ENCODE data around the gene TBC1D1. TPM values are rescaled to one million over a fixed set of nuclear protein-coding genes. Genes with fewer than 3 reads are reported as not detected.
"Not testable (repeated sequence)": the region's sequence is repeated elsewhere in the genome, so short reads cannot be mapped to it uniquely, and the experiment has no call there.

Gene TBC1D1
- total RNA-seq, 2 donors from 2014 or later: 55.3 to 77.4 TPM

GRCh38 chr4:37968747-37969146 lies 77.9 kb downstream of the TBC1D1 start:
- no peak overlapping the region for H3K9ac ChIP-seq (ENCODE audit: low read depth in 2 of 2, low read length in 2 of 2)
- intact Hi-C loops (cut with DNase I): no loop called here
- no peak overlapping the region for H3K4me3 ChIP-seq
- no peak overlapping the region for H3K27ac ChIP-seq
- H3K27me3 ChIP-seq: no peaks in the 10 kb centered on the region
- H3K4me1 ChIP-seq: peaks cover 4% of the 10 kb centered on the region
- no peaks in the 10 kb centered on the region for H3K9me3 ChIP-seq
- no peak for DNase-seq
- H3K36me3 ChIP-seq: no peaks in the 10 kb centered on the region
- no peak for TF ChIP-seq CTCF (IDR thresholded peaks at IDR 0.05)

- H3K4me1 ChIP-seq: peaks cover 4% of the 10 kb centered on the region
Measured at GRCh38 chr4:37970702-37971101, 79.8 kb downstream of the TBC1D1 start.

GRCh38 chr4:37971202-37971601 lies 80.3 kb downstream of the TBC1D1 start:
- H3K9ac ChIP-seq (ENCODE audit: low read depth in 2 of 2, low read length in 2 of 2): peak overlapping the region in 1 of 2 donors; percentile 43
- DNase-seq: no peak
- TF ChIP-seq CTCF (IDR thresholded peaks at IDR 0.05): no peak
- no peak overlapping the region for H3K27ac ChIP-seq
- no peaks in the 10 kb centered on the region for H3K9me3 ChIP-seq
- no peaks in the 10 kb centered on the region for H3K36me3 ChIP-seq
- H3K4me1 ChIP-seq: peaks cover 4% of the 10 kb centered on the region
- H3K4me3 ChIP-seq: no peak overlapping the region
- intact Hi-C loops (cut with DNase I): loop anchor here (10.0 kb wide), 1 partner anchor 64 kb away; no protein-coding TSS in a partner anchor
- no peaks in the 10 kb centered on the region for H3K27me3 ChIP-seq

More at GRCh38 chr4:37970702-37971101, 79.8 kb downstream of the TBC1D1 start:
- TF ChIP-seq CTCF (IDR thresholded peaks at IDR 0.05): peak; percentile 65
- DNase-seq: peak; percentile 85
- Histone ChIP-seq H3K27me3 (no peaks in the 10 kb centered on the region), H3K4me3 (no peak overlapping the region), H3K9ac (ENCODE audit: low read depth in 2 of 2, low read length in 2 of 2) (peak overlapping the region; percentile 12 to 43), H3K27ac (peak overlapping the region; percentile 29), H3K9me3 (no peaks in the 10 kb centered on the region), H3K36me3 (no peaks in the 10 kb centered on the region)
- intact Hi-C loops (cut with DNase I): loop anchor here (10.0 kb wide), 1 partner anchor 64 kb away; no protein-coding TSS in a partner anchor

GRCh38 chr4:37973441-37973840 lies 82.6 kb downstream of the TBC1D1 start:
- Histone ChIP-seq H3K9me3 (no peaks in the 10 kb centered on the region), H3K27ac (no peak overlapping the region), H3K36me3 (no peaks in the 10 kb centered on the region), H3K4me3 (no peak overlapping the region), H3K9ac (ENCODE audit: low read depth in 2 of 2, low read length in 2 of 2) (no peak overlapping the region), H3K4me1 (peaks cover 4% of the 10 kb centered on the region), H3K27me3 (no peaks in the 10 kb centered on the region)
- no peak for DNase-seq
- intact Hi-C loops (cut with DNase I): loop anchor here (10.0 kb wide), 1 partner anchor 61 kb away; no protein-coding TSS in a partner anchor
- TF ChIP-seq CTCF (IDR thresholded peaks at IDR 0.05): no peak

GRCh38 chr4:37975321-37975822 lies 84.5 kb downstream of the TBC1D1 start:
- H3K36me3 ChIP-seq; H3K9me3 ChIP-seq; H3K27ac ChIP-seq; H3K27me3 ChIP-seq; H3K4me3 ChIP-seq; DNase-seq; H3K9ac ChIP-seq (ENCODE audit: low read depth in 2 of 2, low read length in 2 of 2); H3K4me1 ChIP-seq: not testable (repeated sequence)
- intact Hi-C loops (cut with DNase I): loop anchor here (10.0 kb wide), 1 partner anchor 59 kb away; no protein-coding TSS in a partner anchor

DNA sequence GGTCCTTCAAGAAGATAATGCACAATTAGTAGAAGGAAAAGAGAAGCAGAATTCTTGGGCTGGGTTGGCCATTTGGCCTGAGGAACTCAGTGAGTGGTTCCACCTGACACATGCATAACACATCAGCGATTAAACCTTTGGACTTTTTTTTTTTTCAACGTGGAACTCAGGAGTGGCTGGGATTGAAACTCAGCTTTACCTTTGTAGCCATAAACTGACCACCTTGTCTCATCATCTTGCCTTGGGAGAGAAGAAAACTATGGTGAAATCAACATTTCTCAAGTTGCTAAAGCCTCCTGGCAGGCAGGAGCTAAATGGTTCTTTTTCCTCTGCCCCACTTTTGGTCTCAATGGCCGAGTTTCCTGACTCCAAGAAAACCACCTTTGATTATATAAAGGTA lies 85.6 kb downstream of the TBC1D1 start:
- H3K9ac ChIP-seq (ENCODE audit: low read depth in 2 of 2, low read length in 2 of 2): peak overlapping the region; percentile 32 to 71
- intact Hi-C loops (cut with DNase I): loop anchor here (10.0 kb wide), 1 partner anchor 58 kb away; no protein-coding TSS in a partner anchor
- no peaks in the 10 kb centered on the region for H3K36me3 ChIP-seq
- H3K9me3 ChIP-seq: no peaks in the 10 kb centered on the region
- H3K4me1 ChIP-seq: no peaks in the 10 kb centered on the region
- TF ChIP-seq CTCF (IDR thresholded peaks at IDR 0.05): no peak
- no peak for DNase-seq
- no peaks in the 10 kb centered on the region for H3K27me3 ChIP-seq
- H3K27ac ChIP-seq: peak overlapping the region; percentile 86
- peak overlapping the region; percentile 76 for H3K4me3 ChIP-seq
